MG63 (cell line): Measurements from ENCODE around the gene ERAP2. TPM values are rescaled to one million over a fixed set of nuclear protein-coding genes. Genes with fewer than 3 reads are reported as not detected.
A peak's percentile ranks its signal among the peaks of the same experiment; 100 is the strongest.
"Not testable (repeated sequence)": the region's sequence is repeated elsewhere in the genome, so short reads cannot be mapped to it uniquely, and the experiment has no call there.

Source experiments
- DNase-seq: peaks from one replicate; pipeline ENCODE4 v3.0.0-alpha.2; 2020
- H3K27me3 ChIP-seq: fragments of 250-450 bp; sonication (Bioruptor Pico); 2 replicates; pipeline ENCODE4 v1.5.1; 2020; ENCODE audit warnings: mild to moderate bottlenecking, moderate library complexity
- H3K36me3 ChIP-seq: fragments of 250-450 bp; sonication (Bioruptor Pico); 2 replicates; pipeline ENCODE4 v1.5.1; 2020; ENCODE audit warnings: mild to moderate bottlenecking, moderate library complexity
- H3K4me3 ChIP-seq: fragments of 250-450 bp; sonication (Bioruptor Pico); 2 replicates; pipeline ENCODE4 v1.5.1; 2020; ENCODE audit warnings: mild to moderate bottlenecking, moderate library complexity
- H3K9me3 ChIP-seq: fragments of 250-450 bp; sonication (Bioruptor Pico); 2 replicates; pipeline ENCODE4 v1.5.1; 2020; ENCODE audit warnings: mild to moderate bottlenecking, moderate library complexity
- total RNA-seq: library from RNA; depleted of rRNA; stranded (reverse); fragments of >200 nt; shearing (Covaris generic); gene quantifications from 2 replicates; pipeline ENCODE4 v1.2.3, GENCODE V29; 2014; ENCODE audit warnings: low replicate concordance

ERAP2 gene
- total RNA-seq, 1 experiment from 2014 or later = 0.43 TPM

- H3K4me3 ChIP-seq = no peak overlapping the region
- no peak for DNase-seq
- H3K36me3 ChIP-seq = peaks cover 2% of the 10 kb centered on the region
- H3K9me3 ChIP-seq = no peaks in the 10 kb centered on the region
- no peaks in the 10 kb centered on the region for H3K27me3 ChIP-seq
These were observed 33.1 kb downstream of the ERAP2 start for GRCh38 chr5:96909435-96909834.

DNA sequence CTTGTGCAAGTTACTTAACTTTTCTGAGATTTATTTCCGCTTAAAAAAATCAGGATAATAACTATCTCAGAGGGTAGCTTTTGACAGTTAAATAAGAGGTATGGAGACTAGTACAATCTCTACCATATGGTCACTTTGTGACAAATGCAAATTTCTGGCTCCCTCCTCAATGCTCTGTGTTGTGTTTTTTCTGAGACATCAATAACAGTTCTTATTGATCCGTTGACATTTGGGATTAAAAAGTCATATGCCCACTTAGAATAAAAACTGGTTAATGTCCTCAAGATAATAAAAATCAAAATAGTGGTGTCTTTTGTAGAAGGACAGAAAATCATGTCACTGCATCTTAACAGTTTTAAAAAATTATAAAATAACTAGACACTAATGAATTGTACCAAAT, 34.8 kb downstream of the ERAP2 start:
- no peak overlapping the region for H3K4me3 ChIP-seq
- H3K9me3 ChIP-seq = no peaks in the 10 kb centered on the region
- DNase-seq = no peak
- H3K27me3 ChIP-seq = no peaks in the 10 kb centered on the region
- H3K36me3 ChIP-seq = peaks cover 6% of the 10 kb centered on the region; the same call in 1 of the 2 replicates

GRCh38 chr5:96913233-96913632, 36.9 kb downstream of the ERAP2 start:
- no peaks in the 10 kb centered on the region for H3K27me3 ChIP-seq
- H3K36me3 ChIP-seq = peaks cover 6% of the 10 kb centered on the region; the same call in 1 of the 2 replicates
- DNase-seq = no peak
- no peaks in the 10 kb centered on the region for H3K9me3 ChIP-seq
- no peak overlapping the region for H3K4me3 ChIP-seq

GRCh38 chr5:96919754-96920197, 43.5 kb downstream of the ERAP2 start:
- DNase-seq = no peak
- Histone ChIP-seq H3K9me3 (no peaks in the 10 kb centered on the region), H3K27me3 (no peaks in the 10 kb centered on the region), H3K4me3 (no peak overlapping the region), H3K36me3 (peaks cover 3% of the 10 kb centered on the region; the same call in 1 of the 2 replicates)

DNA sequence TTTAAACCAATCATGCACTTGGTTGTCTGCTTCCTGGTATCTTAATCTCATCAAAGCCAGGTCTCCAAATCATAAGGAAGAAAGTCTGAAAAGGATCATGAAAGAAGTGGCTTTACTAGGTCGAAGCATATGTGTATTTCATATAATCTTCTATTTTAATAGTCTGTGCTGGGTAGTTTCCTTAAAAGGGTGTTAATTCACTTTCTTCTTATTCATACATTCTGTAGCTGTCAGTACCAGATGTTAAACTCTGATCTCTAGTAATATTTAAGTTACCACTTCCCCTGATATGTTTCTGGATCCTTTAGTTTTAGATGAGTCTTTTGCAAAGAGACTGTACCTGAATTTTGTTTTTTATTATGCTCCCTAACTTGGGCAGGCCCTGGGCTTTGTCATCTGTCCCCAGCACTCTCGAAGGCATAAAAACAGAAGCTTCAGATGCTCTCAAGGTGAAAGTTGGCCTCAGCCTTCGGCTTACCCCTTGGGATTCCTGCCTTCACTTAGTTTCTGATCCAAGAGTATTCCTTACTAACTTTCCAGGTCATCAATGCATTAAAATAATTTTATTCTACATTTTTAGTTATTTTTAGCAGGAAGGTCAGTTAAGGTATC, 44.5 kb downstream of the ERAP2 start:
- no peaks in the 10 kb centered on the region for H3K27me3 ChIP-seq
- no peak overlapping the region for H3K4me3 ChIP-seq
- H3K9me3 ChIP-seq = no peaks in the 10 kb centered on the region
- DNase-seq = no peak
- peaks cover under 1% of the 10 kb centered on the region; the same call in 1 of the 2 replicates for H3K36me3 ChIP-seq

DNA sequence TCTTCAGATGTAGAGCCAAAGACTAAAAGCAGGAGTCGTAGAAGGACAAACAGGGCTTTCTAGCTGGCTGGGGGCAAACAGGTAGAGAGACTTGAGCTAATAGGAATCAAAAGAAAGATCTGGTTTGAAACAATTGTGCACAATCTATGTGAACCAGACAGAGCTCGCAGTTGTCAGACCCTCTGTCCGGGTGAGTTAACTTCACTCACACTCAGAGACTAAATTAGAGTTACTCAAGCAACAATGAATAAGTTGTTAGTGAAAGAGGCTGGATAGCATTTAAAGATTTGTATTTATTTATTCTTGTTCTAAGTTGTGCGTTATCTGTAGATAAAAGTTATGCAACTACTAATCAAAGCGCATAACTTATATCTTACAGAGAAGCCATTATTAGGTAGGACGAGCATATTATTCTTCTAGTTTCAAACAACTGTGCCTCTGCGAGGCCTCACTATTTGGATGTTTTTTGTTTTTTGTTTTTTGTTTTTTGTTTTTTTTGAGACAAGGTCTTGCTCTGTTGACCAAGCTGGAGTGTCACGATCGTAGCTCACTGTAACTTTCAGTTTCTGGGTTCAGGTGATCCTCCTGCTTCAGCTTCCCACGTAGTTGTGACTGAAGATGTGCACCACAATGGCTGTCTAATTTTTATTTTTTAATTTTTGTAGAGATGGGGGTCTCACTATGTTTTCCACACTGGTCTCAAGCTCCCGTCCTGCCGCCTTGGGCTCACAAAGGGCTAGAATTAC, 46.4 kb downstream of the ERAP2 start:
- H3K36me3 ChIP-seq = no peaks in the 10 kb centered on the region; the same call in 1 of the 2 replicates
- no peaks in the 10 kb centered on the region for H3K27me3 ChIP-seq
- no peak for DNase-seq
- no peak overlapping the region for H3K4me3 ChIP-seq
- H3K9me3 ChIP-seq = no peaks in the 10 kb centered on the region

DNA sequence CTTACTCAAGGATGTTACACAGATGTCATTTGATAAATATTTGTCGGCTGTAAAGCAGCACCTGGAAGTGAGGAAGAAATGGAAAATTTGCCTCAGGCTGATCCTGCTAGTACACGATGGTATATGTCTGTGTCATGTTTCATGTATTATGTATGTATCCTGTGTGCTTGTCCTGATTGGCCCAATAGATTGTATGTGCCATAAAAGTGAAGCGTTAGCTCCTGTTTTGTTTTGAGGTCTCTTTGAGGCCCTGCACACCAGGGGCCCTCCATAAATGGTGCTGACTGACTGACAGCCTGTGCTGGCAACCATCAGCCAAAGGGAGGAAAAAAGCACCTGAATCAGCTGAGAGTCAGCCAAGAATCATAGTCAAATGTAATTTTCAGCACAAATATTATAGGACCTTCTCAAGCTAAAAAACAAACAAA, 47.7 kb downstream of the ERAP2 start:
- no peak for DNase-seq
- Histone ChIP-seq H3K27me3 (no peaks in the 10 kb centered on the region), H3K4me3 (no peak overlapping the region), H3K36me3 (no peaks in the 10 kb centered on the region), H3K9me3 (no peaks in the 10 kb centered on the region)

GRCh38 chr5:96926276-96926675, 50.0 kb downstream of the ERAP2 start:
- H3K27me3 ChIP-seq = no peaks in the 10 kb centered on the region

DNA sequence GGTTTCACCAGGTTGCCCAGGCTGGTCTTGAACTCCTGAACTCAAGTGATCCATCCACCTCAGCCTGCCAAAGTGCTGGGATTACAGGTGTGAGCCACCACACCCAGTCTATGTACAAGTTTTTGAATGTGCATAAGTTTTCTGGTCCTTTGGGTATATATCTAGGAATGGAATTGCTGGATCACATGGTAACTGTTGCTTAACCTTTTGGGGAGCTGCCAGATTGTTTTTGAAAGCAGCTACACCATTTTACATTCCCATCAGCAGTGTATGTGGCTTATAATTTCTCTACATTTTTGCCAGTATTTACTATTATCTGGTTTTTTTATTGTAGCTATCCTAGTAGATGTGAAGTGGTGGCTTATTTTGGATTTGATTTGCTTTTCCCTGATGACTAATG, 50.7 kb downstream of the ERAP2 start:
- Histone ChIP-seq H3K4me3 (no peak overlapping the region), H3K36me3 (no peaks in the 10 kb centered on the region), H3K27me3 (no peaks in the 10 kb centered on the region), H3K9me3 (no peaks in the 10 kb centered on the region)
- DNase-seq = no peak

More at GRCh38 chr5:96926276-96926675, 50.0 kb downstream of the ERAP2 start:
- Histone ChIP-seq H3K36me3 (no peaks in the 10 kb centered on the region), H3K9me3 (no peaks in the 10 kb centered on the region), H3K4me3 (no peak overlapping the region)
- DNase-seq = no peak

GRCh38 chr5:96928931-96929708, 52.8 kb downstream of the ERAP2 start:
- Histone ChIP-seq H3K27me3 (no peaks in the 10 kb centered on the region), H3K9me3 (no peaks in the 10 kb centered on the region), H3K36me3 (no peaks in the 10 kb centered on the region), H3K4me3 (no peak overlapping the region)
- no peak for DNase-seq

DNA sequence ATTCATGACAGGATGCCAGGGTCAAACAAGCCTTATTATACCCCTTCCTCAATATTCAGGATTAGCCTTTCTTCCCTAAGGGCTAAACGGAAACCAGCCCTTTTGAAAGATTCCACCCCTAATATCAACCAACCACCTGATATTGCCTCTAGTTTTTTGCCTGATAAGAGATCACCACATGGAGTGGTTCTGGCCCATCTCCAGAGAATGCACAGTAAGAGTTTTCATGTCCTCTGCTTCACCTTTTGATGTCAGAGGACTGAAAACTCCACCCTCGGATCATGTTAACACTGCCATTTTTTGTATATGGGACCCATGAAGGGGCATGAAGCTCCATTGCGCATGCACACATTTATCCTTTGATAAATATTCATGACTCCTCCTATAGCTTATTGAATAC, 53.8 kb downstream of the ERAP2 start:
- no peak for DNase-seq
- no peaks in the 10 kb centered on the region for H3K9me3 ChIP-seq
- no peak overlapping the region for H3K4me3 ChIP-seq
- no peaks in the 10 kb centered on the region for H3K36me3 ChIP-seq
- H3K27me3 ChIP-seq = no peaks in the 10 kb centered on the region

- no peaks in the 10 kb centered on the region for H3K27me3 ChIP-seq
- no peaks in the 10 kb centered on the region for H3K36me3 ChIP-seq
- no peak for DNase-seq
- H3K9me3 ChIP-seq = no peaks in the 10 kb centered on the region
- H3K4me3 ChIP-seq = no peak overlapping the region
These were observed 54.3 kb downstream of the ERAP2 start for GRCh38 chr5:96930589-96930988.

DNA sequence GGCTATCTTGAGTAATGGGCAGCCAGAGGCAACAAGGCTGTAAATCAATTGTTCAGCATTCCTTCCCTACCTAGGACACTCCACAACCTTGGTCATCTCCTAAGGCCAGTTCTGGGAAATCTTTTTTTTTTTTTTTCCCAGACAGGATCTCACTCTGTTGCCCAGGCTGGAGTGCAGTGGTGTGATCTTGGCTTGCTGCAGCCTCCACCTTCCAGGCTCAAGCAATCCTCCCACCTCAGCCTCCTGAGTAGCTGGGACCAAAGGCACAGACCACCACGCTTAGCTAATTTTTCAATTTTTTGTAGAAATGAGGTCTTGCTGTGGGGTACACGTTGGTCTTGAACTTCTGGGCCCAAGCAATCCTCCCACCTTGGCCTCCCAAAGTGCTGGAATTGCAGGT, 54.7 kb downstream of the ERAP2 start:
- not testable (repeated sequence) for H3K4me3 ChIP-seq, H3K36me3 ChIP-seq, DNase-seq, H3K9me3 ChIP-seq, H3K27me3 ChIP-seq

- Histone ChIP-seq H3K4me3 (no peak overlapping the region), H3K9me3 (no peaks in the 10 kb centered on the region), H3K36me3 (no peaks in the 10 kb centered on the region), H3K27me3 (no peaks in the 10 kb centered on the region)
- no peak for DNase-seq
These were observed 55.3 kb downstream of the ERAP2 start for GRCh38 chr5:96931605-96932004.

DNA sequence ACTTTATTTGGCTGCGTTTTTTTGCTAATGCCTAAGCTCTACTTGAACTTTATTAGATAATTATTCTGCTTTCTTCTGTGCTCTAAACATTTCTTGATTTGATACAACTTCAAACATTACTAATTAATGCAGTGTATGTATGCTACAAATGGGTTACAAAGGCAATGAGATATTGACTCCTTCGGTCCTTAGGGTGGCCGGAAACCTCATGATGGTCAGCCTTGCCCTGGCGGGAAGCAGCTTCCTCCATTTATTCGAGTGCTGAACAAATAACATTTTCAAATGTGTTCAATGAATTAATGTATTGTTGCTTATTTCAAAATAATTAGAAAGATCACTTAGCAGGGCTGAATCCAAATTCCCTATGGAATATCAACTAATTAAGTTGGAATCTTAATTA, 55.7 kb downstream of the ERAP2 start:
- Histone ChIP-seq H3K4me3 (no peak overlapping the region), H3K9me3 (no peaks in the 10 kb centered on the region), H3K36me3 (no peaks in the 10 kb centered on the region), H3K27me3 (no peaks in the 10 kb centered on the region)
- no peak for DNase-seq

- no peak for DNase-seq
- Histone ChIP-seq H3K27me3 (no peaks in the 10 kb centered on the region), H3K4me3 (peak overlapping the region; percentile 88), H3K36me3 (peaks cover 4% of the 10 kb centered on the region; the same call in 1 of the 2 replicates), H3K9me3 (no peaks in the 10 kb centered on the region)
These were observed 57.7 kb downstream of the ERAP2 start for GRCh38 chr5:96933764-96934707.
